Neuronal stem cell (in vitro differentiated cells): ENCODE data around the gene NRXN3.

Experiments
- DNase-seq: peaks from one replicate; pipeline ENCODE4 v3.0.0-alpha.2; 2013; ENCODE audit warnings: low spot score
- H2AFZ ChIP-seq: one replicate; pipeline ENCODE4 v1.6.1; 2013; ENCODE audit warnings: mild to moderate bottlenecking, low read length, inconsistent platforms
- H2AK5ac ChIP-seq: 2 replicates; pipeline ENCODE4 v1.6.1; 2013; ENCODE audit warnings: low read depth, mild to moderate bottlenecking, inconsistent platforms, low read length, moderate library complexity, mixed read lengths
- H2BK120ac ChIP-seq: 2 replicates; pipeline ENCODE4 v1.6.1; 2013; ENCODE audit warnings: low read depth, mild to moderate bottlenecking, inconsistent platforms, low read length, moderate library complexity, mixed read lengths
- H2BK12ac ChIP-seq: one replicate; pipeline ENCODE4 v1.6.1; 2013; ENCODE audit warnings: low read length, inconsistent platforms
- H2BK15ac ChIP-seq: 2 replicates; pipeline ENCODE4 v1.6.1; 2013; ENCODE audit warnings: mild to moderate bottlenecking, low read length, inconsistent platforms, mixed read lengths
- H2BK5ac ChIP-seq: one replicate; pipeline ENCODE4 v1.6.1; 2013; ENCODE audit warnings: inconsistent platforms, mild to moderate bottlenecking, low read length, moderate library complexity
- H3K14ac ChIP-seq: one replicate; pipeline ENCODE4 v1.6.1; 2013; ENCODE audit warnings: low read length, inconsistent platforms
- H3K18ac ChIP-seq: 2 replicates; pipeline ENCODE4 v1.6.1; 2013; ENCODE audit warnings: low read length, inconsistent platforms
- H3K23ac ChIP-seq: 2 replicates; pipeline ENCODE4 v1.6.1; 2013; ENCODE audit warnings: low read depth, mild to moderate bottlenecking, mixed read lengths, low read length, inconsistent platforms; ENCODE audit not compliant: poor library complexity
- H3K27ac ChIP-seq: replicated peaks from 3 replicates; pipeline ENCODE4 v1.5.1; 2013; ENCODE audit warnings: low read length, inconsistent platforms
- H3K27me3 ChIP-seq, 3 experiments: 2 replicates each; pipeline ENCODE4 v1.6.1; 2013; ENCODE audit warnings: low read length in 3 of 3, mild to moderate bottlenecking in 2 of 3, inconsistent platforms in 1 of 3, low read depth in 1 of 3, mixed read lengths in 1 of 3, moderate library complexity in 1 of 3; ENCODE audit not compliant: control insufficient read depth in 3 of 3, insufficient read depth in 3 of 3
- H3K36me3 ChIP-seq, 2 donors: replicated peaks in 1 of 2; 2 replicates each; pipeline ENCODE4 v1.6.1; 2013; ENCODE audit warnings: low read length in 2 of 2; ENCODE audit not compliant: control insufficient read depth in 2 of 2, insufficient read depth in 2 of 2
- H3K4ac ChIP-seq: 2 replicates; pipeline ENCODE4 v1.6.1; 2013; ENCODE audit warnings: inconsistent platforms, mild to moderate bottlenecking, low read length, moderate library complexity
- H3K4me1 ChIP-seq, 2 donors: 1 replicate in 1 of 2; 2 replicates in 1 of 2; pipeline ENCODE4 v1.6.1; 2013; ENCODE audit warnings: low read length in 2 of 2, low read depth in 1 of 2; ENCODE audit not compliant: control insufficient read depth in 2 of 2, insufficient read depth in 1 of 2
- H3K4me2 ChIP-seq: one replicate; pipeline ENCODE4 v1.6.1; 2013; ENCODE audit warnings: mild to moderate bottlenecking, low read length, inconsistent platforms; ENCODE audit not compliant: insufficient read depth, poor library complexity, severe bottlenecking
- H3K4me3 ChIP-seq, 2 donors: 2 replicates each; pipeline ENCODE4 v1.5.1; 2013; ENCODE audit warnings: low read length in 2 of 2, mild to moderate bottlenecking in 2 of 2, inconsistent platforms in 1 of 2, moderate library complexity in 1 of 2
- H3K79me1 ChIP-seq: one replicate; pipeline ENCODE4 v1.6.1; 2013; ENCODE audit warnings: low read depth, mild to moderate bottlenecking, inconsistent platforms, low read length, moderate library complexity
- H3K9ac ChIP-seq: one replicate; pipeline ENCODE4 v1.6.1; 2013; ENCODE audit warnings: mild to moderate bottlenecking, low read depth, low read length, inconsistent platforms; ENCODE audit not compliant: poor library complexity
- H3K9me3 ChIP-seq, 2 donors: replicated peaks in 1 of 2; 2 replicates each; pipeline versions ENCODE3 to v1.6.1; 2013; ENCODE audit warnings: low read length in 2 of 2, mild to moderate bottlenecking in 2 of 2, inconsistent platforms in 1 of 2, low read depth in 1 of 2, mixed read lengths in 1 of 2, moderate library complexity in 1 of 2; ENCODE audit not compliant: control insufficient read depth in 2 of 2, insufficient read depth in 1 of 2
- H4K8ac ChIP-seq: one replicate; pipeline ENCODE4 v1.6.1; 2013; ENCODE audit warnings: low read depth, mild to moderate bottlenecking, inconsistent platforms, low read length, moderate library complexity
- H4K91ac ChIP-seq: one replicate; pipeline ENCODE4 v1.6.1; 2013; ENCODE audit warnings: low read length, low read depth, mild to moderate bottlenecking, inconsistent platforms; ENCODE audit not compliant: poor library complexity
- WGBS, 2 donors: extraction: QIAGEN DNeasy Blood & Tissue Kit; methylation state at CpG; one replicate each; pipeline ENCODE4 v1.1.7; 2013; ENCODE audit warnings: missing lambda C conversion rate in 2 of 2, mixed read lengths in 1 of 2; ENCODE audit not compliant: insufficient read length in 2 of 2, insufficient replicate concordance in 1 of 2; ENCODE audit errors: extremely low coverage in 2 of 2; 5-methylcytosine and 5-hydroxymethylcytosine counted together

The NRXN3 gene

GRCh38 chr14:79186523-79186922 is 1016.4 kb downstream of the NRXN3 start:
- Histone ChIP-seq H3K4me3 (no peak overlapping the region), H2BK12ac (no peak overlapping the region), H3K27me3 (no peaks in the 10 kb centered on the region), H4K91ac (no peak overlapping the region), H3K18ac (no peak overlapping the region), H3K23ac (no peak overlapping the region), H2AFZ (no peak overlapping the region), H3K4ac (no peak overlapping the region), H3K79me1 (no peaks in the 10 kb centered on the region), H3K27ac (no peak overlapping the region), H4K8ac (no peak overlapping the region), H3K14ac (no peak overlapping the region), H3K36me3 (no peaks in the 10 kb centered on the region), H3K4me2 (no peak overlapping the region), H2BK120ac (no peak overlapping the region), H3K9me3 (peaks cover 0 to 2% of the 10 kb centered on the region in 2 donors), H2AK5ac (no peak overlapping the region), H3K4me1 (peaks cover 0 to 3% of the 10 kb centered on the region in 2 donors), H2BK5ac (no peak overlapping the region), H2BK15ac (no peak overlapping the region), H3K9ac (no peak overlapping the region)
- WGBS, 2 donors: no CpG with 5 or more reads among the region's 3 CpGs
- DNase-seq: no peak

GRCh38 chr14:79193689-79194477 is 1023.7 kb downstream of the NRXN3 start:
- no peak overlapping the region for H2BK5ac ChIP-seq
- no peak overlapping the region for H3K18ac ChIP-seq
- H3K4me3 ChIP-seq: no peak overlapping the region
- H3K79me1 ChIP-seq: no peaks in the 10 kb centered on the region
- H3K27ac ChIP-seq: no peak overlapping the region
- WGBS, 2 donors: no CpG with 5 or more reads among the region's 5 CpGs
- no peak overlapping the region for H3K23ac ChIP-seq
- H2BK15ac ChIP-seq: no peak overlapping the region
- H3K4ac ChIP-seq: no peak overlapping the region
- H3K9ac ChIP-seq: no peak overlapping the region
- no peak overlapping the region for H2AFZ ChIP-seq
- no peaks in the 10 kb centered on the region for H3K36me3 ChIP-seq
- H4K91ac ChIP-seq: no peak overlapping the region
- H3K4me2 ChIP-seq: no peak overlapping the region
- no peaks in the 10 kb centered on the region for H3K9me3 ChIP-seq
- H2BK120ac ChIP-seq: no peak overlapping the region
- no peak for DNase-seq
- no peaks in the 10 kb centered on the region for H3K4me1 ChIP-seq
- H3K14ac ChIP-seq: no peak overlapping the region
- H4K8ac ChIP-seq: no peak overlapping the region
- no peaks in the 10 kb centered on the region for H3K27me3 ChIP-seq
- H2AK5ac ChIP-seq: no peak overlapping the region
- no peak overlapping the region for H2BK12ac ChIP-seq

GRCh38 chr14:79196216-79196615 is 1026.0 kb downstream of the NRXN3 start:
- H3K18ac ChIP-seq: no peak overlapping the region
- no peaks in the 10 kb centered on the region for H3K4me1 ChIP-seq
- H3K79me1 ChIP-seq: no peaks in the 10 kb centered on the region
- H3K9ac ChIP-seq: no peak overlapping the region
- no peak overlapping the region for H2BK12ac ChIP-seq
- no peak for DNase-seq
- H3K23ac ChIP-seq: no peak overlapping the region
- H2AK5ac ChIP-seq: no peak overlapping the region
- no CpG with 5 or more reads among the region's 1 CpG for WGBS, 2 donors
- no peak overlapping the region for H2BK15ac ChIP-seq
- no peak overlapping the region for H2BK120ac ChIP-seq
- no peak overlapping the region for H3K14ac ChIP-seq
- no peak overlapping the region for H3K4ac ChIP-seq
- H4K8ac ChIP-seq: no peak overlapping the region
- H3K4me2 ChIP-seq: no peak overlapping the region
- H3K27me3 ChIP-seq: no peaks in the 10 kb centered on the region
- H3K9me3 ChIP-seq: no peaks in the 10 kb centered on the region
- H4K91ac ChIP-seq: no peak overlapping the region
- no peak overlapping the region for H3K27ac ChIP-seq
- H2BK5ac ChIP-seq: no peak overlapping the region
- H2AFZ ChIP-seq: no peak overlapping the region
- H3K4me3 ChIP-seq: no peak overlapping the region
- H3K36me3 ChIP-seq: no peaks in the 10 kb centered on the region

GRCh38 chr14:79197516-79197915 is 1027.3 kb downstream of the NRXN3 start:
- H3K27ac ChIP-seq: no peak overlapping the region
- no peak overlapping the region for H2AK5ac ChIP-seq
- H2BK120ac ChIP-seq: no peak overlapping the region
- DNase-seq: no peak
- WGBS, 2 donors: no CpG with 5 or more reads among the region's 6 CpGs
- H3K36me3 ChIP-seq: no peaks in the 10 kb centered on the region
- no peak overlapping the region for H3K9ac ChIP-seq
- H3K4ac ChIP-seq: no peak overlapping the region
- H3K4me3 ChIP-seq: no peak overlapping the region
- H2AFZ ChIP-seq: no peak overlapping the region
- no peak overlapping the region for H3K23ac ChIP-seq
- H3K4me1 ChIP-seq: no peaks in the 10 kb centered on the region
- no peak overlapping the region for H2BK12ac ChIP-seq
- no peaks in the 10 kb centered on the region for H3K27me3 ChIP-seq
- H4K8ac ChIP-seq: no peak overlapping the region
- no peak overlapping the region for H3K4me2 ChIP-seq
- no peak overlapping the region for H2BK15ac ChIP-seq
- H3K9me3 ChIP-seq: no peaks in the 10 kb centered on the region
- no peak overlapping the region for H3K14ac ChIP-seq
- no peak overlapping the region for H4K91ac ChIP-seq
- H3K18ac ChIP-seq: no peak overlapping the region
- H3K79me1 ChIP-seq: no peaks in the 10 kb centered on the region
- H2BK5ac ChIP-seq: no peak overlapping the region
